ENCODE measurements around the gene SRRD. TPM values are rescaled to one million over a fixed set of nuclear protein-coding genes. Genes with fewer than 3 reads are reported as not detected.

The SRRD gene
- polyA plus RNA-seq, 1 experiment = 13.1 TPM

DNA sequence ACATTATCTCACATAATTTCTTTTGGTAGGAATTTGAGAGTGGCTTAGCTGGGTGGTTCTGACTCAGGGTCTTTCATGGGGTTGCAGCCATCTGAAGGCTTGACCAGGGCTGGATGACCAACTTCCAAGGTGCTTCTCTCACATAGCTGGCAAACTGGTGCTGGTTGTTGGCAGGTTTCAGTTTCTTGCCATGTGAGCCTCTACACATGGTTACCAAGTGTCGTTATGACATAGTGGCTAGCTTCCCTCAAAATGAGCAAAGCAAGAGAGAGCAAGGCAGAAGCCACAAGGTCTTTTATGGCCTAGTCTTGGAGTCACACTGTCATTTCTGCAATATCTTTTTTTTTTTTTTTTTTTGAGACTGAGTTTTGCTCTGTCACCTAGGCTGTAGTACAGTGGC, 32.8 kb downstream of the SRRD start:
- POLR2A ChIA-PET = no interaction called here
- CTCF ChIA-PET = interaction anchor here (1.4 kb wide), 1 partner anchor 13 kb away, joined by 3 read pairs; no protein-coding TSS in a partner anchor

DNA sequence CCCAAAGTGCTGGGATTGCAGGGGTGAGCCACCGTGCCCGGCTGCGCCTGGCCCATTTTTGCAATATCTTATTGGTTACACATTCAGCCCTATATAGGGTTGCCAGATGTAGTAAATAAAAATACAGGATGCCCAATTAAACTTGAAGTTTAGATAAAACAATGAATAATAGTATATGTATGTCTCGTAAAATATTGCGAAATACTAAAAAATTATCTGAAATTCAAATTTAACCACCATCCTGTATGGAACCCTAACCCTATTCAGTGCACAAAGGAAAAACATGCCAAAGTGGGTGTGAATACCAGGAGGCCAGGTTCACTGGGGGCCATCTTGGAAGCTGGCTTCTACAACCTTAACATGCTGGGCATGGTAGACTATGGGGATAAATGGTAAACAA, 33.8 kb downstream of the SRRD start:
- Histone ChIP-seq H3K27me3 (ENCODE audit: control insufficient read depth, insufficient read depth, low read length) (no peaks in the 10 kb centered on the region), H3K36me3 (ENCODE audit: control insufficient read depth, insufficient read depth, low read length) (no peaks in the 10 kb centered on the region), H3K4me3 (ENCODE audit: low read depth, low read length) (no peak overlapping the region)
- TF ChIP-seq, protein P1, sequence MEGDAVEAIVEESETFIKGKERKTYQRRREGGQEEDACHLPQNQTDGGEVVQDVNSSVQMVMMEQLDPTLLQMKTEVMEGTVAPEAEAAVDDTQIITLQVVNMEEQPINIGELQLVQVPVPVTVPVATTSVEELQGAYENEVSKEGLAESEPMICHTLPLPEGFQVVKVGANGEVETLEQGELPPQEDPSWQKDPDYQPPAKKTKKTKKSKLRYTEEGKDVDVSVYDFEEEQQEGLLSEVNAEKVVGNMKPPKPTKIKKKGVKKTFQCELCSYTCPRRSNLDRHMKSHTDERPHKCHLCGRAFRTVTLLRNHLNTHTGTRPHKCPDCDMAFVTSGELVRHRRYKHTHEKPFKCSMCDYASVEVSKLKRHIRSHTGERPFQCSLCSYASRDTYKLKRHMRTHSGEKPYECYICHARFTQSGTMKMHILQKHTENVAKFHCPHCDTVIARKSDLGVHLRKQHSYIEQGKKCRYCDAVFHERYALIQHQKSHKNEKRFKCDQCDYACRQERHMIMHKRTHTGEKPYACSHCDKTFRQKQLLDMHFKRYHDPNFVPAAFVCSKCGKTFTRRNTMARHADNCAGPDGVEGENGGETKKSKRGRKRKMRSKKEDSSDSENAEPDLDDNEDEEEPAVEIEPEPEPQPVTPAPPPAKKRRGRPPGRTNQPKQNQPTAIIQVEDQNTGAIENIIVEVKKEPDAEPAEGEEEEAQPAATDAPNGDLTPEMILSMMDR (IDR thresholded peaks at IDR 0.05; ENCODE audit: insufficient read depth, low read depth, low read length) = no peak
- DNase-seq (ENCODE audit: low read depth) = no peak
- ChIA-PET POLR2A (no interaction called here), CTCF (no interaction called here)

More for the DNA sequence above, 32.8 kb downstream of the SRRD start:
- H3K27me3 ChIP-seq (ENCODE audit: control insufficient read depth, insufficient read depth, low read length) = no peaks in the 10 kb centered on the region
- DNase-seq (ENCODE audit: low read depth) = no peak
- TF ChIP-seq, protein P1 (IDR thresholded peaks at IDR 0.05; ENCODE audit: insufficient read depth, low read depth, low read length) = no peak
- no peak overlapping the region for H3K4me3 ChIP-seq (ENCODE audit: low read depth, low read length)
- no peaks in the 10 kb centered on the region for H3K36me3 ChIP-seq (ENCODE audit: control insufficient read depth, insufficient read depth, low read length)

DNA sequence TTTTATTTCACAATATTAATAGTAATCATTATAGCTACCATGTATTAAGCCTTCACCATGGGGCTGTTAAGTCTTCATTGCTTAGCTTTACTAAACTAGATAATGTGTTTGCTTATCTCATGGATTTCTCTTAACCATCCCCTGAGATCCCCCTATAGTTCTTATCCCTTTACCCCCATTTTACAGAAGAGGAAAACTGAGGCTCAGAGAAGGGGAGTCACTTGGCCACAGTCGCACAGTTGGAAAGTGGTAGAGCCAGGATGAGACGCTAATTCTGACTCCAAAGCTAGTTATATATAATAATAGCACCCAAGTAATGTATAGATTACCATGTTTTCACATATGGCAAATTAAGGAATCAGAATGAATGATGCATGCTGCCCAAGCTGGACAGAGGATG, 38.3 kb downstream of the SRRD start:
- DNase-seq (ENCODE audit: low read depth) = no peak
- ChIA-PET CTCF (no interaction called here), POLR2A (no interaction called here)
- Histone ChIP-seq H3K27me3 (ENCODE audit: control insufficient read depth, insufficient read depth, low read length) (no peaks in the 10 kb centered on the region), H3K36me3 (ENCODE audit: control insufficient read depth, insufficient read depth, low read length) (no peaks in the 10 kb centered on the region), H3K4me3 (ENCODE audit: low read depth, low read length) (no peak overlapping the region)
- TF ChIP-seq, protein P1 (IDR thresholded peaks at IDR 0.05; ENCODE audit: insufficient read depth, low read depth, low read length) = no peak

DNA sequence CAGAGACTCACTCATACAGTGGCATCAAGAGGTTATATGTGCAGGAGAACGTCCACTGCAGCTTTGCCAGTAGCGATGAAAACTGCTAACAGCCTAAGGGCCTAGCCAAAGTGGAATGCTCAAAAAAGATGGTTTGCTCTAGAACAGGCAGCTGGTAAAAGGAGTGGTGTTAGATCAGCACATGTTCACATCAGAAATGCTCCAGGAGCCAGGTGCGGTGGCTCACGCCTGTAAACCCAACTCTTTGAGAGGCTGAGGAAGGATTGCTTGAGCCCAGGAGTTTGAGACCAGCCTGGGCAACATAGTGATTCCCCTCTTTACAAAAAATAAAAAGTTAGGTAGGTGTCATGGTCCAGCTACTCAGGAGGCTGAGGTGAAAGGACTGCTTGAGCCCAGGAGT, 38.9 kb downstream of the SRRD start:
- TF ChIP-seq, protein P1 (IDR thresholded peaks at IDR 0.05; ENCODE audit: insufficient read depth, low read depth, low read length) = no peak
- no peak overlapping the region for H3K4me3 ChIP-seq (ENCODE audit: low read depth, low read length)
- CTCF ChIA-PET = no interaction called here
- no peaks in the 10 kb centered on the region for H3K27me3 ChIP-seq (ENCODE audit: control insufficient read depth, insufficient read depth, low read length)
- DNase-seq (ENCODE audit: low read depth) = no peak
- 0 out of 2 replicates have a peak, but pooled peaks cover under 1% of the 10 kb centered on the region for H3K36me3 ChIP-seq (ENCODE audit: control insufficient read depth, insufficient read depth, low read length)
- POLR2A ChIA-PET = no interaction called here

DNA sequence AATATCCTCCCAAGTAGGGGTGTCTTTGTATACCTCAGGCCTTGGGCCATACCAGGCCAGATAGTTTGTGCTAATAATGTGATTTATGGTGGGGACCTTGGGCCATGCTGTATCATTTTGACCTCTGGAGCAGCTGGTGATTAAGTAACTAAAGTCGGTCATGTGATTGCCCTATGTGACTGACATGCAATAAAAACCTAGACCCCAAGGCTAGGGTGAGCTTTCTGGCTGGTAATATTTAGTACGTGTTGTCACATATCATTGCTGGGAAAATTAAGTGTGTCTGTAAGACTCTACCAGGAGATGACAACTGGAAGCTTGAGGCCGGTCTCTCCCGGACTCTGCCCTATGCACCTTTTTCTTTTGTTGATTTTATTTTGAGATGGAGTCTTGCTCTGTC, 41.2 kb downstream of the SRRD start:
- ChIA-PET POLR2A (no interaction called here), CTCF (no interaction called here)
- no peaks in the 10 kb centered on the region for H3K27me3 ChIP-seq (ENCODE audit: control insufficient read depth, insufficient read depth, low read length)
- no peak for DNase-seq (ENCODE audit: low read depth)
- peaks cover 3% of the 10 kb centered on the region; the same call in 1 of the 2 replicates for H3K36me3 ChIP-seq (ENCODE audit: control insufficient read depth, insufficient read depth, low read length)
- TF ChIP-seq, protein P1 (IDR thresholded peaks at IDR 0.05; ENCODE audit: insufficient read depth, low read depth, low read length) = no peak
- H3K4me3 ChIP-seq (ENCODE audit: low read depth, low read length) = no peak overlapping the region
